Lung (tissue), 12 donors: ENCODE data around the gene FOLR2. TPM values are rescaled to one million over a fixed set of nuclear protein-coding genes. Genes with fewer than 3 reads are reported as not detected.

Experiments
- ATAC-seq: fragments of 200-7000 bp; cut with Tn5 transposase; one replicate; pipeline ENCODE4 v1.9.1; 2020; ENCODE audit warnings: moderate number of reproducible peaks; ENCODE audit not compliant: insufficient read depth, low FRiP score
- DNase-seq, 3 donors: peaks; one replicate each; pipeline ENCODE4 v3.0.0-alpha.2; 2013 to 2017
- H3K27ac ChIP-seq, 2 donors: one replicate each; pipeline ENCODE4 v1.5.1; 2013; ENCODE audit warnings: mild to moderate bottlenecking in 2 of 2, moderate library complexity in 2 of 2, control low read depth in 1 of 2, inconsistent platforms in 1 of 2, low read depth in 1 of 2, low read length in 1 of 2
- H3K27me3 ChIP-seq, 3 donors: one replicate each; pipeline ENCODE4 v1.5.1; 2013; ENCODE audit warnings: low read length in 2 of 3; ENCODE audit not compliant: control insufficient read depth in 3 of 3, insufficient read depth in 3 of 3
- H3K36me3 ChIP-seq, 4 donors: one replicate each; pipeline ENCODE4 v1.5.1; 2013; ENCODE audit warnings: low read length in 4 of 4, mild to moderate bottlenecking in 1 of 4, moderate library complexity in 1 of 4; ENCODE audit not compliant: control insufficient read depth in 4 of 4, insufficient read depth in 4 of 4
- H3K4me1 ChIP-seq, 5 donors: one replicate each; pipeline ENCODE4 v1.5.1; 2013; ENCODE audit warnings: low read length in 5 of 5, mild to moderate bottlenecking in 2 of 5, moderate library complexity in 1 of 5; ENCODE audit not compliant: control insufficient read depth in 5 of 5, insufficient read depth in 5 of 5
- H3K4me3 ChIP-seq: one replicate; pipeline ENCODE4 v1.5.1; 2013; ENCODE audit warnings: mild to moderate bottlenecking, control low read depth, moderate library complexity
- H3K9ac ChIP-seq, 2 donors: one replicate each; pipeline ENCODE4 v1.5.1; 2013; ENCODE audit warnings: low read length in 2 of 2, control low read depth in 1 of 2; ENCODE audit not compliant: insufficient read depth in 1 of 2
- H3K9me3 ChIP-seq, 4 donors: one replicate each; pipeline ENCODE4 v1.5.1; 2013; ENCODE audit warnings: low read length in 3 of 4, mild to moderate bottlenecking in 1 of 4, moderate library complexity in 1 of 4; ENCODE audit not compliant: control insufficient read depth in 4 of 4, insufficient read depth in 3 of 4
- CTCF ChIP-seq: IDR thresholded peaks from 2 replicates; pipeline ENCODE4 v1.5.1; 2012; ENCODE audit warnings: mild to moderate bottlenecking; ENCODE audit errors: control extremely low read depth, extremely low read depth
- WGBS, 2 donors: extraction: QIAGEN DNeasy Blood & Tissue Kit; methylation state at CpG; one replicate each; pipeline ENCODE4 v1.1.7; 2013; 5-methylcytosine and 5-hydroxymethylcytosine counted together
- polyA plus RNA-seq, 2 donors: library from polyadenylated mRNA; stranded (reverse); fragments of 200-250 nt; gene quantifications; one replicate each; pipeline ENCODE4 v1.2.1, GENCODE V29; 2013
- total RNA-seq, 2 donors: library from RNA; depleted of rRNA in 1 of 2; stranded (reverse); fragments of >200 nt in 1 of 2; gene quantifications; one replicate each; pipeline ENCODE4 v1.2.1, GENCODE V29; 2014 to 2021
- donor health status: control.
- donor health status: control.
- donor health status: Bipolar disorder and iron deficiency.
- donor health status: healthy.
- donor health status: DM: yes; HTN: yes; CAD: no.

FOLR2 gene
- total and polyA plus RNA-seq, 4 donors: 3.2 to 19.7 (median 10.2) TPM

DNA sequence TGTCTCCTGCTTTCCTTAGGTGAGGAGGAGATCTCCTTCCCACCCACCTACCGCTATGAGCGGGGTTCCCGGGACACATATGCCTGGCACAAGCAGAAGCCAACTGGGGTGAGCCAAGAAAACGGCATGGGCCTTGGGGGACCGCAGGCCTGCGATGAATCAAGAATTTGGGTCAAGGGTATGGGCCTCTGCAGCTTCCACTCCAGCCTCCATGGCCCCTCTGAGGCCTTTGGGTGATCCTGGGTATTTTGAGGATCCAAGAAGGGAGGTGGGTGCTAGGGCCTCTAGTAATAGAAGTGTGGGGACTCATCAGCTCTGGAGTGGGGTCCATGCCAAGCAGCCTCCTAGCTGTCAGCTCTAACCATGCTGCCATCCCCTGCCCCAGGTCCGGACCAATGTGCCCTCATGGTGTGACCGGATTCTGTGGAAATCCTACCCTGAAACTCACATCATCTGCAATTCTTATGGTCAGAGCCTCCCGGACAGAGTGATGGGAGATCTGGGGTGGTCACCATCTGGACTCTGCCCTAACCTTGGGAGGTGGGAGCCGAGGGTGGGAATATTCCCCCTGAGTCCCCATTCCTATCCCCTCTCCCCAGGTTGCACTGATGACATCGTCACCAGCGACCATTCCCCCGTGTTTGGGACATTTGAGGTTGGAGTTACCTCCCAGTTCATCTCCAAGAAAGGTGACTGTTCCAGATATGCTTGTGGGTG is 16.6 kb downstream of the FOLR2 start:
- no peak overlapping the region for H3K9ac ChIP-seq
- ATAC-seq: no peak
- H3K9me3 ChIP-seq: peaks cover 0 to 2% (median 0%) of the 10 kb centered on the region in 4 donors
- peaks cover 0 to 6% (median 5%) of the 10 kb centered on the region in 5 donors for H3K4me1 ChIP-seq
- no peak for DNase-seq
- no peak overlapping the region for H3K4me3 ChIP-seq
- TF ChIP-seq CTCF: no peak
- 94 to 95% methylated on average over 13 of the region's 13 CpGs for WGBS, 2 donors
- H3K27ac ChIP-seq: no peak overlapping the region
- no peaks in the 10 kb centered on the region for H3K27me3 ChIP-seq
- peaks cover 0 to 93% (median 74%) of the 10 kb centered on the region in 4 donors for H3K36me3 ChIP-seq

DNA sequence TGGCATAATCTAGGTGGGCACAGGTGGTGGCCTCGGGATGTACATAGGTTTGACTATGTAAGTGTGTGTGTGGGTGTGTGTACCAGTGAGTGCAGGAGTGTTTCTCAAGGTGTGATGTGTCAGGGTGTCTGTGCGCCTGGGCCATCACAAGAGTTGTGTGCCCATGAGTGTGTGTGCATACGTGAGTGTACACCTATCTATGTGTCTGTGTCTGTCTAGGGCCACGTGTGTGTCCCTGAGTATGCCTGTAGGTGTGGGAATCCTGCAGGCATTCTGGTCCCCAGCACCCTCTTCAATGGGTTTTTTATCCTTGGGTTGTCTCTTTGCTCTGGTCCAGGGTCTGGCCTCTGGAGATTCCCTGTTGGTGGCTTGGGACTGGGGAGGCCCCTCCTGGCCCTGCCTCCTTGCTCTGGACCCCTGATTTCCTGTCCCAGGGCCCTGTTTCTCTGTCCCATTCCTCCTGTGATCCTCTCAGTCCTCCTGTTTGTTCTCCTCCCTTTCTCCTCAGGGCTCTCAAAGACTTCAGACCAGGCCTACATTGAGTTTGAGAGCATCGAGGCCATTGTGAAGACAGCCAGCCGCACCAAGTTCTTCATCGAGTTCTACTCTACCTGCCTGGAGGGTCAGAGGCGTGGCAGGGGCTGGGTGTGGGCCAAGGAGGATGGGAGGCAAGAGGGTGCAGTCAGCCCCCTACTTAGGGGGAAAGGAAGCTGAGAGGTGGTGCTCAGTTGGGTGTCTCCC is 17.3 kb downstream of the FOLR2 start:
- DNase-seq (no peak), ATAC-seq (no peak)
- peaks cover 0 to 2% (median 0%) of the 10 kb centered on the region in 4 donors for H3K9me3 ChIP-seq
- H3K9ac ChIP-seq: no peak overlapping the region
- peaks cover 0 to 10% (median 5%) of the 10 kb centered on the region in 5 donors for H3K4me1 ChIP-seq
- WGBS, 2 donors: 91 to 94% methylated on average over 8 of the region's 8 CpGs
- no peaks in the 10 kb centered on the region for H3K27me3 ChIP-seq
- H3K36me3 ChIP-seq: peaks cover 0 to 89% (median 71%) of the 10 kb centered on the region in 4 donors
- no peak overlapping the region for H3K4me3 ChIP-seq
- H3K27ac ChIP-seq: no peak overlapping the region
- TF ChIP-seq CTCF: no peak

DNA sequence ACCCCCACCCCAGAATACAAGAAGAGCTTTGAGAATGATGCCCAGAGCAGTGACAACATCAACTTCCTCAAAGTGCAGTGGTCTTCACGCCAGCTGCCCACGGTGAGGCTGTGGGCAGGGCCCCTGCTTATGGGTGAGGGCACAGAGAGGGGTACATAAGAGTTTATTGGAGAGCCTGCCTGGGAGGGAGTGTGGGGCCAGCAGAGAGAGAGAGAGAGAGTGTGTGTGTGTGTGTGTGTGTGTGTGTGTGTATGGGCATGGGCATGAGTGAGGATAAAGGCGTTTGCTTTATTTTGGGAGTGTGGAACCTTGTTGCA is 17.9 kb downstream of the FOLR2 start:
- no peak for TF ChIP-seq CTCF
- H3K4me1 ChIP-seq: peaks cover 0 to 15% (median 7%) of the 10 kb centered on the region in 5 donors
- peaks cover 0 to 3% (median 0%) of the 10 kb centered on the region in 3 donors for H3K27me3 ChIP-seq
- no peak for DNase-seq
- ATAC-seq: no peak
- no peak overlapping the region for H3K9ac ChIP-seq
- no peak overlapping the region for H3K27ac ChIP-seq
- H3K4me3 ChIP-seq: no peak overlapping the region
- WGBS, 2 donors: 39 to 63% methylated on average over 3 of the region's 3 CpGs
- H3K36me3 ChIP-seq: peaks cover 0 to 84% (median 66%) of the 10 kb centered on the region in 4 donors
- peaks cover 0 to 2% (median 0%) of the 10 kb centered on the region in 4 donors for H3K9me3 ChIP-seq
